SK-N-SH treated with all-trans-retinoic acid at 6 μM for 48 hours (cell line): ENCODE data around the gene RAB3GAP2.

Experiments
- CREB5 ChIP-seq: fragments of 250-450 bp; sonication (Bioruptor Pico); IDR thresholded peaks from 2 replicates; pipeline ENCODE4 v1.5.1; 2020; ENCODE audit warnings: low read depth, mild to moderate bottlenecking, moderate library complexity
- ISL1 ChIP-seq: fragments of 250-450 bp; sonication (Bioruptor Pico); IDR thresholded peaks from 2 replicates; pipeline ENCODE4 v2.1.2; 2022; ENCODE audit warnings: mild to moderate bottlenecking, moderate library complexity
- TSHZ2 ChIP-seq: fragments of 250-450 bp; sonication (Bioruptor Pico); IDR thresholded peaks from 2 replicates; pipeline ENCODE4 v1.5.0; 2020; ENCODE audit warnings: mild to moderate bottlenecking, moderate library complexity
- ZFP30 ChIP-seq: fragments of 450-650 bp; formaldehyde crosslinking; IDR thresholded peaks from 2 replicates; pipeline ENCODE4 v1.5.0; 2022; ENCODE audit warnings: mild to moderate bottlenecking, moderate library complexity
- ZNF70 ChIP-seq: fragments of 450-650 bp; formaldehyde crosslinking; IDR thresholded peaks from 2 replicates; pipeline ENCODE4 v1.5.0; 2020; ENCODE audit warnings: mild to moderate bottlenecking, moderate library complexity

GRCh38 chr1:220139966-220140365 is 132.3 kb downstream of the RAB3GAP2 start:
- no peak for TF ChIP-seq ISL1 (CRISPR knock-in tag)
- no peak for TF ChIP-seq CREB5 (CRISPR knock-in tag)
- no peak for TF ChIP-seq ZNF70 (CRISPR knock-in tag)
- no peak for TF ChIP-seq TSHZ2 (CRISPR knock-in tag)
- TF ChIP-seq ZFP30 (CRISPR knock-in tag): no peak
